Fibroblast of skin of right quadriceps (primary cell): Measurements from ENCODE around the gene STING1.
"Not testable (repeated sequence)": the region's sequence is repeated elsewhere in the genome, so short reads cannot be mapped to it uniquely, and the experiment has no call there.

Experiments
- DNase-seq: peaks from one replicate; pipeline ENCODE4 v3.0.0-alpha.2; 2013

STING1 gene

GRCh38 chr5:139462586-139463276 is 19.8 kb downstream of the STING1 start, which contains the start of gene ECSCR:
TSS of gene ECSCR (minus strand) at chr5:139462743. CDS start at chr5:139462670, 73 bp downstream.
- DNase-seq, result no peak

GRCh38 chr5:139461698-139462097 is 20.9 kb downstream of the STING1 start:
- DNase-seq, result no peak

GRCh38 chr5:139461176-139461575 is 21.4 kb downstream of the STING1 start:
- no peak for DNase-seq

- no peak for DNase-seq
Measured at GRCh38 chr5:139460455-139460854, 22.1 kb downstream of the STING1 start.

GRCh38 chr5:139459451-139459934 is 23.1 kb downstream of the STING1 start:
- no peak for DNase-seq

- peak; percentile 74 for DNase-seq
Measured at GRCh38 chr5:139458580-139459407, 23.8 kb downstream of the STING1 start.

- no peak for DNase-seq
Measured at GRCh38 chr5:139457653-139458306, 24.8 kb downstream of the STING1 start.

- no peak for DNase-seq
Measured at GRCh38 chr5:139457241-139457640, 25.3 kb downstream of the STING1 start.

- DNase-seq, result no peak
Measured at GRCh38 chr5:139456776-139457175, 25.8 kb downstream of the STING1 start.

- DNase-seq, result no peak
Measured at GRCh38 chr5:139454568-139455290, 27.8 kb downstream of the STING1 start.

- DNase-seq, result no peak
Measured at GRCh38 chr5:139453683-139454567, 28.6 kb downstream of the STING1 start.

GRCh38 chr5:139451878-139452660 is 30.5 kb downstream of the STING1 start:
- no peak for DNase-seq

- DNase-seq, result no peak
Measured at GRCh38 chr5:139451176-139451575, 31.4 kb downstream of the STING1 start.

GRCh38 chr5:139446956-139447779 is 35.4 kb downstream of the STING1 start:
- peak; percentile 76 for DNase-seq

GRCh38 chr5:139445325-139446170 is 37.0 kb downstream of the STING1 start:
- peak; percentile 79 for DNase-seq

- peak; percentile 93 for DNase-seq
Measured at GRCh38 chr5:139443831-139444453, 38.6 kb downstream of the STING1 start.

- not testable (repeated sequence) for DNase-seq
Measured at GRCh38 chr5:139440416-139440815, 42.1 kb downstream of the STING1 start.
